GM18867 (cell line): Measurements from ENCODE around the gene ELSPBP1.
"Not testable (repeated sequence)": the region's sequence is repeated elsewhere in the genome, so short reads cannot be mapped to it uniquely, and the experiment has no call there.

Experiments used
- ATAC-seq: cut with Tn5 transposase; IDR thresholded peaks from one replicate; pipeline ENCODE4 v1.9.1; 2021; ENCODE audit warnings: mild to moderate bottlenecking, moderate library complexity; ENCODE audit not compliant: unreplicated experiment

ELSPBP1 gene

DNA sequence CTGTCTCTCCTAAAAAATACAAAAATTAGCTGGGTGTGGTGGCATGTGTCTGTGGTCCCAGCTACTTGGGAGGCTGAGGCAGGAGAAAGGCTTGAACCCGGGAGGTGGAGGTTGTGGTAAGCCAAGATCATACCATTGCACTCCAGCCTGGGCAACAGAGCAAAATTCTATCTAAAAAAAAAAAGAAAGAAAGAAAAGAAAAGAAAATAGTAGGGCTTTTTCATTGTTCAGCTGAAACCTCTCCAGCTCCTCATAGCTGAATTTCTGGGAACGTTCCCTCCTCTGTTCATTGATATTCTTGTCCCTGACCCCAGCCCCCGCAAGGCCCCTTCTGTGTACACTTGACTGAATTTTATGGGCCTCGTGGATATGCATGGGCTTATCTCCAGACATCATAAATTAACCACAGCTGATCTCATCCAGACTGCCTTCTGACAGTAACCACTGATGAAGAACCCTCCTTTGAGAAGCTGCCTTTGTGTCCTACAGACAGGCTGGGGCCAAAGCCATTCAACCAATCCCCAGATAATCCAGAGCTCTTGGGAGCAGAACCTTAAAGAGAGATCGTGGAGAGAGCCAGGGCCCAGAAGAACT, at the start of gene ELSPBP1:
ELSPBP1 (plus strand) TSS at position 424 of the 594 bp plus-strand sequence. CDS start 14,036 bp downstream, outside the sequence.
- ATAC-seq, result no peak

DNA sequence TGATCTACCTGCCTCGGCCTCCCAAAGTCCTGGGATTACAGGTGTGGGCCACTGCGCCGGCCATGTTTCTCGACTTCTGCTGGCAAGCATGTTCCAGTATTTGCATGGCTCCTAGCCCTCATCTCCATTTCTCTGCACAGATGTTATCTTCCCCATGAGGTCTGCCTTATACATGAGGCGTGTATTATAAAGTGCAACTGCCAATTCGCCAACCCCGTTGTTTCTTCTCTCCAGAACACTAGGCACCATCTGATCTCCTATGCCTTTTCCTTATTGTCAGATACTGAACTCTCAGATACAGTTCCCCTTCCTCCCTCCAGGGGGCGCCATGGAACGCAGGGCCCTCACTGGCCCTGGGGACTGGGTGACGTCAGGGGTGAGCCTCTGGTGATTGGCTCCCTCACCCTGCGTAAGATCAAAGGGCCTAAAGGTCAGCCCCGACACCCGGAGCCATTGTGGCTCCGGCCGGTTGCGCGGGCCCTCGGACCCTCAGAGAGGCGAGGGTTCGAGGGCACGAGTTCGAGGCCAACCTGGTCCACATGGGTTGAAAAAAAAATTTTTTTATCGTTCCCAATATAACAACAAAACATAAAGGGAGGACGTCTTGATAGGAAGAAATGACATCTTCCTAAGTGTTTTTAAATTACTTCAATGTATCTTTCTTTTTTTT, 44.4 kb upstream of the ELSPBP1 start:
- not testable (repeated sequence) for ATAC-seq

DNA sequence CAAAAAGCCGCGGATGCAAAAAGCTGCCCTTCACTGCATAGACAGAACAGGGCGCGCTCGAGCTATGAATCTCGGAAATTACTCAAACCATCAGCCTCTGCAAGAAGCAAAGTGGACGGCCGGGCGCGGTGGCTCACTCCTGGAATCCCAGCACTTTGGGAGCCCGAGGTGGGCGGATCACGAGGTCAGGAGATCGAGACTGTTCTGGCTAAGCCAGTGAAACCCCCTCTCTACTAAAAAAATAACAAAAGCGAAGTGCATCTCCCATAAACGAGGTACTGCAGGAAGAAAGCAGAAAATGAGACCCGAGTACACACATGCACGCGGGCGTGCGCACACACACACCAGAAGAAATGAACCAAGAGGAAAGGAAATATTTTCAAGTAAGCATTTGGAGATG, 42.3 kb upstream of the ELSPBP1 start:
- ATAC-seq, result not testable (repeated sequence)

DNA sequence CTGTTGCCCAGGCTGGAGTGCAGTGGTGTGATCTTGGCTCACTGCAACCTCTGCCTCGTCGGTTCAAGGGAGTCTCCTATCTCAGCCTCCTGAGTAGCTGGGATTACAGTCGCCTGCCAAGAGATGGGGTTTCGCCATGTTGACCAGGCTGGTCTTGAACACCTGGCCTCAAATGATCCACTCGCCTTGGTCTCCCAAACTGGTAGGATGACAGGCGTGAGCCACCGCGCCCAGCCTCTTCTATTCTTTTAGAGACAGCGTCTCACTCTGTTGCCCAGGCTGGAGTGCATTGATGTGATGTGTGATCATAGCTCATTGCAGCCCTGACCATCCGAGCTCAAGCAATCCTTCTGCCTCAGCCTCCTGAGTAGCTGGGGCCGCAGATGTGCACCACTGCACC, 38.5 kb upstream of the ELSPBP1 start:
- ATAC-seq, result not testable (repeated sequence)

DNA sequence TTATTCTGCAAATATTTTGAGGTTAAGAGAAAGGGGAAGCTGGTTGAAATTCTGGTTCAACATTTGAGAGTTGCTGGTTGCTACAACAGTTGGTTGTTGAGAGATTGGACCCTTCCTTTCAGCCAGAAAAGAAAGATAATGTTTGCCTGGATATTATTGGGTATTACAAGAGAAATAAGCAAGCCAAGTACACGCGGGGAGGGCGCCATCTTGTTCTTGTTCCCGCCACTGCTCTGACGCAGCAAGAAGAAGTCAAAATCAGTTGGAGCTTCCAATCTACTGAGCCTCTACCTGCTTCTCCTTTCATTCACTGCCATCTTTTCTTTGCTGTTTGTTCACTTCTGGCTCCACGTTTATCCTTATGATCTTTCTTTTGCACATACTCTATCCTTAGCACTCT, 20.9 kb upstream of the ELSPBP1 start:
- ATAC-seq, result no peak

DNA sequence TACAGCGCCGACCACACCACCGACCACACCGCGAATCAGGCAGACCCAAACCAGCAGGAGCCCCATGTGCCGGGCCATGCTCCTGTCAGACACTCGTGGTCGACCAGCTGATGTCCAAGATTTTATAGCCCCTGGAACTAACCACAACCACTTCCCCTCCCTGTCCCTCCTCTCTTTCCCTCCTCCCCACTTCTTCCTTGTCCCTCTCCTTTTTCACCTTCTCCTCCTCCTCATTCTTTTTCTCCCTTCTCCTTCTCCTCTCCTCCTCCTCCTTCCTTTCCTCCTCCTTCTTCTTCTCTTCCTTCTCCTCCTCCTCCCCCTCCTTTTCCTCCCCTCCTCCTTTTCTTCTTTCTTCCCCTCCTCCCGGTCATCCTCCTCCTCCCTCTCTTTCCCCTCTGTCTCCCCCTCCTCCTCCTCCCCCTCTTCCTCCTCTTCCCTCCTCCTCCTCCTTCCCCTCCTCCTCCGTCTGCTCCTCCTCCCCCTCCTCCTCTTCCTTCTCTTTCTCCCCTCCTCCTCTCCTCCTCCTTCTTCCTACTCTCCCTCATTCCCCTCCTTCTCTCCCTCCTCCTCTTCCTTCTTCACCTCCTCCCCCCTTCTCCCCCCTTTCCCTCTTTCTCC, 3.1 kb upstream of the ELSPBP1 start:
- ATAC-seq, result no peak

DNA sequence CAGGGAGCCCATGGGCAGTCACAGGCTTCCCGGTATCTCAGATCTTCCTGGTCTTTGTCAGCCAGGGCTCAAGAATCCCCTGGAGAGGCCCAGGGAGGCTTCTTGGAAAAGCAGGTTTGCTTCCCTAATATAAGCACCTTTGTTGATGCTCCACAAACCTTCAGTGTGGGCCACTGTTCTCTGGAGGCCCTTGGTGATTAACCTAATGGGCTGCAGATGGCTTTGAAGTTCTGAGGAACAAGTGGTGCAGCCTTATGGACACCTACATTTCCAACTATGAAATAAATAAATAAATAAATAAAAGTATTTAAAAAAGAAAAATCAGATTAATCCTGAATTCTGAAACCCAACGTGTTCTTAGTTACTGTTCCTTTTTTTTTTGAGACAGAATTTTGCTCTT, 2.4 kb upstream of the ELSPBP1 start, which contains the start of gene BSPH1:
BSPH1 (minus strand) TSS at position 101 of the 400 bp plus-strand sequence; CDS start at position 12, 89 bp downstream.
- no peak for ATAC-seq

DNA sequence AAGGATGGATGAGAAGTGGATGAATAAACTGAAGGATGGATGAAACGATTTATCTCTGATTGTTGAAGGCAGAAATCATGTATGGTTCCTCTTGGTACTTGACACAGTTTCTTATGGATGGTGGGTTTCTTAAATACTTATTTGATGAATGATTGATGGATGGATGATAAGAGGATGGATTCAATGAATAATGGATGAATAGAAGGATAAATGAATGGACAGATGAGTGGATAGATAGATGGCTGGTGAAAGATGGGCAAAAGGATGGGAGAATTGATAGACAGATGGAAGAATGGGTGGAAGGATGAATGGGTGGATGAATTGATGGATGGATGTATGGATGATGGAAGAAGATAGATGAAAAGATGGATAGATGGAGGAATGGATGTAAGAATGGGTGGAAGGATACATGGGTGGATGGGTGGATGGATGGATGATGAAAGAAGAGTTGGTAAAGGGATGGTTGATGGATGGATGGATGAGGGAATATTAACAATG, 1.8 kb downstream of the ELSPBP1 start:
- no peak for ATAC-seq

DNA sequence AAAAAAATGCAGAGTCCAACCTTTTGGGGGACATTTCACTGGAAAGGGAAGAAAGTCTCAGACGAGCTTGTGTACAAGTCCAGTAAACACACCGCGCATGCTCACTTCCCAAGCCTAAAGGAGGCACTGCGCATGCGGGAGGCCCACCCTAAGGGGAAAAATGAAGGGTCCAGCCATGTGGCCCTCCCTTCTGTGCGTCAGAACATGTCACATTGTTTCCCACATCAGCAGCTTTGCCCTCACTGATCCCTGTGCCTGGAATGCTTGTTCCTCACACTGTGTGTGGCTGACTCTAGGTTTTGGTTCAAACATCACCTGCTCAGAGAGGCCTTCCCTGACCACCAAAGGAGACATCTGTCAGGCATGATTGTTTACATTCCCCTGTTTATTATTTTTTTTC, 4.4 kb downstream of the ELSPBP1 start:
- ATAC-seq, result no peak

DNA sequence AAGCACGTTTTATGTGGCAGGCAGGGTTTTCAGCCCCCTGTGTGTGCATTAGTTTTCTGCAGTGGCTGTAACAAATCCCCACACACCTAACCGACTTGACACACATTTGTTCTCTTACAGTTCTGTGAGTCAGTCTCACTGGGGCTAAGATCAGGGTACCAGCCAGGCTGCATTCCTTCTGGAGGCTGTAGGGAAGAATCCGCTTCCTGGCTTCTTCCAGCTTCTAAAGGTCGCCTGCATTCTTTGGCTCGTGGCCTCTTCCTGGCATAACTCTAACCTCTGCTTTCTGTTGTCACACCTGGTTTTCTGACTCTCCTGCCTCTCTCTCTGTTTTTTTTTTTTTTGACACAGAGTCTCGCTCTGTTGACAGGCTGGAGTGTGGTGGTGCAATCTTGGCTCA, 6.4 kb downstream of the ELSPBP1 start:
- no peak for ATAC-seq

DNA sequence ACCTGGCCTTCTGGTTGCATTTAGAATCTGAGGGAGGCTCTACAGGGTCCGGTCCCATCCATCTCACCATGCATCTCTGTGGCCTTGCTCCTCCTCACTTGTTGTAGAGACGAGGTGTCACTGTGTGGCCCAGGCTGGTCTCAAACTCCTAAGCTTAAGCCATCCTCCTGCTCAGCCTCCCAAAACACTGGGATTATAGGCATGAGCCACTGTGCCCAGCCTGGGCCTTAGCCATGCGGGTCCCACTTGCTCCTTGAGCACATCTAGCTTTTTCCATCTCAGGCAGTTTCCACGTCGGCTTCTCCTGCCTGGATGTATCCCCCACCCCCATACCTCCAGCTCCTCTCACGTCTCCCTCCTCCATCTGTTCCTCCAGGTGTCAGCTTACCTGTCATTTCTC, 9.8 kb downstream of the ELSPBP1 start:
- no peak for ATAC-seq

DNA sequence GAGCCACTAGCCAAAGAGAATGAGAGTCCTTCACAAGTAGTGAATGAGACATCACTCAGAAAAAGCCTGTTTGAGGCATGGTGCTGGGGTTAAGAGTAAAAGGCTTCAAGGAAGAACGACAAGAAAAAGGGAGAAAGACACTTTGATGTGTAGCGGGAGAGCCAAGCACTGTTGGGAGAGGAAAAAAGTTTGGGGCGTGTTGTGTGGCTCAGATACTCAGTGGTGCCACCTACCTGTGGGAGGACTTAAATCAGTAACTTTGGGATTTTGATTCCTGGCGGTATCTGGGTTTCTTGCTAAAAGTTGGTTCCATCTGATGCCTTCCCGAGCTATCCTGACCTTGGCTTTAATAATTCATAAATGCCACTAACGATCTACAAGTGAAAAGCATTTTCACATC, 12.3 kb downstream of the ELSPBP1 start:
- ATAC-seq, result no peak

DNA sequence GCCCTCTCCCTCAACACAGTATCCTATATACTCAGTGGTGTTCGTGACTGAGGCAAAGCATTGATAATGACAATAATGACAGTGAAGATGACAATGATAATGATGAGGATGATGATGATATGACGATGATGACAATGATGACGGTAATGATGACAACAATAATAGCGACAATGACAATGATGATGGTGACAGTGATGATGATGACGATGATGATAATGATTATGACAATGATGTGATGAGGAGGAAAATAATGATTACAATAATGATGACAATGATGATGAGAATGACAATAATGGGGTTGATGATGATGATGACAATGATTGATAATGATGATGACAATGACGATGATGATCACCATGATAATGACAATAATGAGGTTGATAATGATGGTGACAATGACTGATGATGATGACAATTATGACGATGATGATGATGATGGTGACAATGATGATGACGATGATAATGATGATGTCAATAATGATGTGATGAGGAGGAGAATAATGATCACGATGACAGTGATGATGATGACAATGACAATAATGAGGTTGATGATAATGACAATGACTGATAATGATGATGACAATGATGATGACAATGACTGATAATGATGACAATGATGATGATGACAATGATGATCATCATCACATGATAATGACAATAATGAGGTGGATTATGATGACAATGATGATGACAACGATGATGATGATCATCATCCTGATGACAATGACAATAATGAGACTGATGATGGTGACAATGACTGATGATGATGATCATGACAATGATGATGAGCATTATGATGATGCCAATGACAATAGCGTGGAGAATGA, 16.7 kb downstream of the ELSPBP1 start:
- ATAC-seq, result no peak

DNA sequence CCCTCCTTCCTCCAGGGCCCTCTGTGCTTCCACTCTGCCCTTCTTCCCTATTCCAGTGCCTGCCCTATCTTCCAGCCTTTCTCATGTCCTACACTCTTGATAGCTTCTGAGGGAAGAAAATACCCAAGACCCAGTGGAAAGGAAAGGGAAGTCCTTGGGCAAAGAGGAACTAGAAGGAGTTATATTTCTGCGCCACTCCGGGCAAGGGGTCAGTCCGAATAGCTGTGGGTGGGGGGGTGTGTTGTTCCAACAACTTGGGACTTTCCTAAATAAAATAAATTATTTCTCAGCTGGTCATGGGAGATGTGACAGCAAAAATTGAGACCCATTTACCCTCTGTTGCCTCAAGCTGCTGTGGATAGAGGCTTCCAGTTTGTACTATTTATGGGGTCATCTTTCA, 26.3 kb downstream of the ELSPBP1 start:
- ATAC-seq, result no peak

DNA sequence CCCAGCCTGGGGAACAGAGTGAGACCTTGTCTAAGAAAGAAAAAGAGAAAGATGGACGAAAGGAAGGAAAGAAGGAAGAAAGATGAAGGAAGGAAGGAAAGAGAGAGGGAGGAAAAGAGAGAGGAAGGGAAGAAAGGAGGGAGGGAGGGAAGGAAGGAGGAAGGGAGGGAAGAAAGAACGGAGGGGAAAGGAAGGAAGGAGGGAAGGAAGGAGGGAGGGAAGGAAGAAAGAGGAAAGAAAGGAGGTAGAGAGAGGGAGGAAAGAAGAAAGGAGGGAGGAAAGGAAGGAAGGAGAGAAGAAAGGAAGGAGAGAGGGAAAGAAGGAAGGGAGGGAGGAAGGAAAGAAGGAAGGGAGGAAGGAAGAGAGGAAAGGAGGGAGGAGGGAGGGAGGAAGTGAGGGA, 28.6 kb downstream of the ELSPBP1 start:
- no peak for ATAC-seq

DNA sequence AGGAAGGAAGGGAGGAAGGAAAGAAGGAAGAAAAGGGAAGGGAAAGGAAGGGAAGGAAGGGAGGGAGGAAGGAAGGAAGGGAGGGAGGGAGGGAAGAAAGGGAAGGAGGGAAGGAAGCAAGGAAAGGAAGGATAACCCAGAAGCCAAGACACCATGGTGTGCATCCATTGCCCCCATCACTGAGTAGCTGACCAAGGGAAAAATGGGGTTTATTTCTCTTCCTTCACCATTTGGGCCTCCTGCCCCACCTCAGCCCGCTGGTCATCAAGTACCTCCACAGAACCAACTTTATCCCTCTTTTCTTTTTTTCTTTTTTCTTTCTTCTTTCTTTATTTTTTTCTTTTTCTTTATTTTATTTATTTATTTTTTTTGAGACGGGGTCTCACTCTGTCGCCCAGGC, 29.1 kb downstream of the ELSPBP1 start:
- no peak for ATAC-seq

DNA sequence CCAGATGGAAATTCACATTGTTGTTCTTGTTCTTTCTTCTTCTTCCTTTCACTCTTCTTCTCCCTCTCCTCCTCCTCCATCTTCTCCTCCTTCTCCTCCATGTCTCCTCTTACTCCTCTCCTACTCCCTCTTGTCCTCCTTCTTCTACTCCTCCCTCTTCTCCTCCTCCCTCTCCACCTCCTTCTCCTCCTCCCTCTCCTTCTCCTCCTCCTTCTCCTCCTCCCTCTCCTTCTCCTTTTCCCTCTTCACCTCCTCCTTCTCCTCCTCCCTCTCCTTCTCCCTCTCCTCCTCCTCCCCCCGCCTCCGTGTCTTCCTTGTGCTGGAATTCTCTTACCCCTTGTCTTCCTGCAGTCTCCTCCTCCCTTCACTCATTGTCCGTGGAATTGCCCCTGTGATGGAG, 31.0 kb downstream of the ELSPBP1 start:
- ATAC-seq, result no peak

DNA sequence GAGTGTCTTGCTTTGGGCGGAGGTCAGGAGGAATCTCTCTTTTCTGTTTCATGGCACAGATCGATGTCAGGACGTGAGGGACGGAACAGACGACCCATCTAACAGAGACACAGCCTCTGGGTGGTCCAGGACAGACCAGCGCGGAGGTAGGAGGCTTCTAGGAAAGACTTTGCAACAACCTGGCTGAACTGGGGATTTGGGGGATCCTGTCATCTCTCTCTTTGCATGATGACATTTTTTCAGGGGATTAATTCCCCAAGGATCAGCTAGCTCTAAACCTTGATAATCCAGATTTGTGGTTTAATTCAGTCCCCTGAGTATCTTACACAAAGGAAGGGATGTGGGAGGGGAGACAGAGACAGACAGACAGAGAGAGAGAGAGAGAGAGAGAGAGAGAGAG, 35.0 kb downstream of the ELSPBP1 start:
- ATAC-seq, result no peak

DNA sequence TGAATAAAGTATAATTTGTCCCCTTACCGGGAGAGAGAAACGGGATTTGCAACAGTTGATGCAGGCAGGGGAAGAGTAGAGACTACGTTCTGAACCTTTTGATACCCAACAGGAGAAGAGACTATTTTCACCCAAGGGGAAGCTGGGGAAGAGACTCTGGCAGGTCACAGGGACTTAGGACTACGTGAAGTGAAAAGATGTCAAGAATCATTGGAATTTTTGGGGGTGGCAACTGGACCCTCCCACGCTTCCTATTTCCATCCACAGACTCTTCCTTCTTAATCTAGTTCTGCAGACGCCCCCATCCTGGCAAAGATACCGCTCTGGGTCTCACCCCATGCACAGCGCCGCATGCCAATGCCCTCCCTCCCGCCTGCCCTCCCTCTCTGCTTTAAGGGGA, 35.6 kb downstream of the ELSPBP1 start:
- no peak for ATAC-seq

DNA sequence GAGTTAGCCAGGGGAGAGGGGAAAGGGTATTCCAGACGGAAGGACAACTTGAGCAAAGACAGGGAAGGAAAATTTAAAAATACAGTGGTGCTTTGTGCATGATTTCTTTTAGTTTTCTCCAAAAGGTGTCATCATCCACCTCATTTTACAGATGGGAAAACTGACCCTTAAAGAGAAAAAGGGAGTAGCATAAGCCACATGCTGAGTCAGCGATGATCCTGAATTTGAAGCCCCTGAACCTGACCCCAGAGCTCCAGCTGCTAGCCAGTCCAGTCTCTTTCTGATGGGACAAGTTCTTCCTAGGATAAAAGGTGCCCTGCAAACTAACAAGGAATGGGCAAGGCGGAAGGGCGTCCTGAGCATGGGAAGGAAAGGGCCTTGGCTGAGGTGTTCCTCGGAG, 39.2 kb downstream of the ELSPBP1 start:
- no peak for ATAC-seq

DNA sequence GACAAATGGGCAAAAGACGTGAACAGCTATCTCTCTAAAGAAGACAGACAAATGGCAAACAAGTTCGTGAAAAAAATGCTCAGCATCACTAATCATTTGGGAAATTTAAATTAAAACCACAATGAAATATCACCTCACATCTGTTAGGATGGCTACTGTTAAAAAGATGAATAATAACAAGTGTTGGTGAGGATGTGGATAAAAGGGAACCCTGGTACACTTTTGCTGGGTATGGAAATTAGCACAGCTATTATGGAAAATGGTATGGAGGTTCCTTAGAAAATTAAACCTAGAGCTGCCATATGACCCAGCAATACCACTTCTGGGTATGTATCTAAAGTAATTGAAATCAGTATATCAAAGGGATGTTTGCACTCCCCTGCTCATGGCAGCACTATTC, 42.3 kb downstream of the ELSPBP1 start:
- ATAC-seq, result no peak
